GM18517 (cell line): Measurements from ENCODE around the gene RNF167.

Experiments
- ATAC-seq: cut with Tn5 transposase; IDR thresholded peaks from one replicate; pipeline ENCODE4 v1.9.1; 2021; ENCODE audit warnings: mild to moderate bottlenecking, moderate library complexity; ENCODE audit not compliant: unreplicated experiment

Gene RNF167

DNA sequence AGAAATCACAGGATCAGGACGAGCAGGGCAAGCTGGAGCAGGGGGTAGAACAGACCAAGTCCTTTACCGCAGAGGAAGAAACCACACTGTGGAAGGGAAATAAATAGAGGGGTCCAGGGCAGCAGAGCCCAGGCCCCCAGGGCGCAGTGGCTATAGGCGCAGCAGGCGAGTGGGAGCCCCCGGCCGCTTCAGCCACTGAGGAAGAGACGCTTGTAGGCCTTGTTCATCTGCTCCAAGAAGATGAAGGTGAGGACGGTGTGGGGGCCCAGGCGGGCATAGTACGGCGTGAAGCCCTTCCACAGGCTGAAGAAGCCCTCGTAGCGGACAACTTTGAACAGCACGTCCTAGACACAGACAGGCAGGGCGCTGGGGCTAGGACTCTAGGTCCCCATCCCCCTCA lies 2.5 kb upstream of the RNF167 start:
- no peak for ATAC-seq

GRCh38 chr17:4938069-4938491 lies 2.0 kb upstream of the RNF167 start:
- no peak for ATAC-seq

DNA sequence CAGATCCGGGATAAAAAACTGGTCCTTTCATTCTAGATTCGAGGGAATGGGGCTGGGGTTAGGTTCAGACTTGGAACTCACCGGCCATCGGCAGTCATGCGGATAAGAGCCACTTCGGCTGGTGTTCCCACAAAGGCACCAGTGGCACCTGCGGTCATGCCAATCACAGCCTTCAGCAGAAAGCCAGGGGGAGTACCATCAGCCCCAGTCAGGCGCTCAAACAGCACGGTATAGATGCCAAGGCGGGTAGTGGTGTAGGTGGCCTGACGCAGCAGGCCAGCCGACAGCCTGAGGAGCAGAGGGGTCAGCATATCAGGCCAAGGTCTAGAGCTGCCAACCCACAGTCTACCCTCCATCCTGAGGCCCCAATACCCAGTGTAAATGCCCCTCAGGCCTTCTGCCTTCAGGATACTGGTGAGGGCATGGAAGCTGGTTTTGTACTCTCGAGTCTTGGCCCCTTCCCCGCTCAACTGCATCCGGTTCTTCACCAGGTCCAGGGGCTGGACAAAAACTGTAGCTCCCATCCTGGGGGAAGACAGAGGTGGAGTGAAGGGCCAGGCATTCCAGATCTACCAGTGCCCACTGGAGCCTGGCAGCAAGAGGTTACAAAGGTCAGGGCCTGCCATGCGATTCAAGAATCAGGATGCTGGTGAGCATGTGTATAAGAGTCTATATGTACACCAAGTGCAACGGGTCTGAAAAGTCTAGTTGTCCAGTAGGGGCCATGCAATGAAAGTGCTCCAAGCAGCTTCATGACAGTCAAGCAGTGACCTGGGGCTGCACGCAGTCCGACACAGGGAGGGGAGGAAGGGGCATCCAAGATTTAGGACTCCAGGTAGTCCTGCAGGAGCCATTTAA lies 1.2 kb upstream of the RNF167 start:
- ATAC-seq = no peak

DNA sequence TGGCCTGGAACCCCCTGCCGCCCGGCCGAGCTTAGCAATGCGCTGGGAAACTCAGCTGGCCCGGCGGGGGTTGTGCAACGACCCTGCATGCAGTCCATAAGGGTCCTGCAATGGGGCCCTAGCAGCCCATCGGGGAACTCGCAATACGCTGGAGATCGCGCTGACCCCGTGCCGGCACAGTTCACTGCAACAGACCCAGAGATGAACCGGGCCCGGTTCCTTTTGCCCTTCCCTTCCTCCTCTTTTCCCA lies 597 bp upstream of the RNF167 start:
- ATAC-seq = peak; percentile 19

- no peak for ATAC-seq
Observed at GRCh38 chr17:4940555-4941318, 669 bp downstream of the RNF167 start.

DNA sequence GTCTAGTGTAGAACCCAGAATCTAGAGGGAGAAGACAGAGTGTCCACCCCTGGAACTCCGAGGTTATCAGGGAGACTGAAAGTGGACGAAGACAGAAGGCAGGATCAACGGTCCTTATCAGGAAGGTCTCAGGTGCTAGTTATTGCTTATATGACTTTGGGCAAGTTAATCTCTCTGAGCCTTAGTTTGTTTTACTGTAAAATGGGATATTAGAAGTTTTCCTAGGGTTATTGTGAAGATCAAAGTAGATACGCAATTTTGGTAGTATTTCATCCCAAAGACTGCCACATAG lies 1.2 kb downstream of the RNF167 start:
- ATAC-seq = no peak

GRCh38 chr17:4942760-4943508 lies 2.9 kb downstream of the RNF167 start:
- no peak for ATAC-seq

- no peak for ATAC-seq
Observed at GRCh38 chr17:4944163-4944553, 4.1 kb downstream of the RNF167 start.

DNA sequence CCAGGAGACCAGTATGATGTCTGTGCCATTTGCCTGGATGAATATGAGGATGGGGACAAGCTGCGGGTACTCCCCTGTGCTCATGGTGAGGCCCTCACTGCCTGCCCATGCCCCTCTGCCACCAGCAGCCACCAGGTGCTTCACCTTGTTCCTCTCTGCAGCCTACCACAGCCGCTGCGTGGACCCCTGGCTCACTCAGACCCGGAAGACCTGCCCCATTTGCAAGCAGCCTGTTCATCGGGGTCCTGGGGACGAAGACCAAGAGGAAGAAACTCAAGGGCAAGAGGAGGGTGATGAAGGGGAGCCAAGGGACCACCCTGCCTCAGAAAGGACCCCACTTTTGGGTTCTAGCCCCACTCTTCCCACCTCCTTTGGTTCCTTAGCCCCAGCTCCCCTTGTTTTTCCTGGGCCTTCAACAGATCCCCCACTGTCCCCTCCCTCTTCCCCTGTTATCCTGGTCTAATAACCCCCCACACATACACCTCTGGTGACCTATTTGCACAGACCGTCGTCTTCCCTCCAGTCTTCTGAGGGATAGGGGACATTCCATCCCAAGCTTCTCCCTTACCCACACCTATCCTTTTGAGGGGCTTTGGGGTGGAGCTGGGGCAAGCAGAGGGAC lies 4.6 kb downstream of the RNF167 start:
- no peak for ATAC-seq

DNA sequence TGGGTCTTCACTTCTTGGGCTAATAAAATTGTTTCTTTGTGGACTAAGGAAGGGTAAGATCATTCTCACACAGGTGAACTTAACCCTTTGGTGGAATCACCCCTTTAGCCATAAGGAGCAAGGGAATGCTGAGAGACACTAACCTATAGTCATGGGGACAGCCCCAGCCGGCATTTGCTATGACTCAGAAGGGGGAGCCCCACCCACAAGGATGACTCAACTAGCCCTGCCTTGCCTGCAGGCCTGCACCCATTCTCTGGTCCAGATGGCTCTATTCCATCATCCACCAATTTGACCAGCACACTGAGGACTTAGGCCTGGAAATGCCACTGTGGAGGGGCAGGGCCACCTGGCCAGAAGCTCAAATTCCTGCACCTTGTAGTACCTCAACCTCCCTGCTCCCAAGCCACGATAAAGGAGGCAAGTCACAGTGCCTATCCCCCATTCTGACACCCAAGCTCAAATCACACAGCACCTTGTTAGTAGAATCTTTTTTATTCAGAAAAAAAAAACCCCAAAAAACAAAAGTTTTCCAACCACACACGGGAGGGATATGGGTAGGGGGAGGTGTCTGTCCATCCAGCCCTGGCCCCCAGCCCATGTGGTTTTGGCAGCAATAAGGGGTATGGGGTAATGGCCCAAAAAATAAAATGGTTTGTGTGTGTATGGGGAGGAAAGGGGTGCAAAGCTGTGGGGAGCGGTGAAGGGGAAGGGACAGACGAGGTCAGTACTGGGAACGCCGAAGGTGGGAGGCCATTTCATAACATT lies 5.3 kb downstream of the RNF167 start:
- no peak for ATAC-seq

DNA sequence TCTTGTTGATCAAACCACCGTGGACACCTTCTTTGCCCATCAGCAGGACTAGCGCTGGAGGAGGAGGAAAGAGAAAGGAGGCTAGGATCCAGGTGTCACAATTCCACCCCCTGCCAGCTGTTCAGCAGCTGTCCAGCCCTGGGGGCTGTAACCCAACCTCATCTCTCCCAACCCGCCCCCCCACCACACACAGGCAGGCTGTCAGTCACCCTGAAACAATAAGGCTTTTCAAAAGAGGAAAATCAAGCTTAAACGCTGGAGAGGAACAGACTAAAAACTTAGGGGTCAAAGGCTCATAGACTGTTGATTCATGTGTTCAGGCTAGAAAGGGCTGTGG lies 5.8 kb downstream of the RNF167 start:
- no peak for ATAC-seq

- no peak for ATAC-seq
Observed at GRCh38 chr17:4946312-4946976, 6.4 kb downstream of the RNF167 start.

- ATAC-seq = no peak
Observed at GRCh38 chr17:4947010-4947410, 6.9 kb downstream of the RNF167 start.

GRCh38 chr17:4947411-4948165 lies 7.5 kb downstream of the RNF167 start:
- ATAC-seq = no peak

DNA sequence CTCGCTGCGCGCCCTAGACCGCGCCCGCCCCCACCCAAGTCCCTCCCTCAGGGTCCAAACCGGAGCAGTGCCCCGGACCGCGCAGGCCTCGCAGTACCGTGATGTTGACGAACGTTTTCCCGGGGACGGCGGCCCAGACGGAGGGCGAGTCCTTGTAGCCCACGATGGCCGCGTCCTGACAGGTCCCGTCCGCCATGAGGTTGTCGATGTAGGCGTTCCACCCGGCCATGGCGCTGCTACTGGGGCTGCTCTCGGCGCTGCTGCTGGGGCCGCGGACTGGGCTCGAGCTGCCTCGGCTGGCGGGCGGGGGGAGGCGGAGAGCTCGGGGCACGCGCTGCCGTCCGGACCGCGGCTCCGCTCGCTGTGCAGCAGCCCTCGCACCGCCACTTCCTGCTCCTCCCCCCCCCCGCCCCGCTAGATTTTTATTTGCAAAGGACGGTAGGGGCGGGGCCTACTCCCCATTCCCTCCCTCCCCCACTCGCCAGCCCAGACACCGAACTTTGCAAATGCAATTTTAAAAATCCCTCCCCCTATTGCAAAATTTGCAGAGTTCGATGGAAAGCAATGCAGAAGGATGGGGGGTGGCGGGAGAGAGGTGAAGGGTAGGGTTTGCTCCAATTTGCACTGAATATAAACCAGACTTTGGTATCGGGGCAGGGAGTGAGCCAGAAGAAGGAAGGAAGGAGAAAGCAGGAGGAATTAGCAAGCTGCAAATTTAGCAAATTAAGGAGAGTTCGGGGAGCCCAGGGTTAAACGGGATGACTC lies 8.3 kb downstream of the RNF167 start, which contains the start of gene PFN1:
TSS of gene PFN1 (minus strand) at position 365 of the 765 bp plus-strand sequence. CDS start at position 229, 136 bp downstream.
- ATAC-seq = peak; percentile 6

DNA sequence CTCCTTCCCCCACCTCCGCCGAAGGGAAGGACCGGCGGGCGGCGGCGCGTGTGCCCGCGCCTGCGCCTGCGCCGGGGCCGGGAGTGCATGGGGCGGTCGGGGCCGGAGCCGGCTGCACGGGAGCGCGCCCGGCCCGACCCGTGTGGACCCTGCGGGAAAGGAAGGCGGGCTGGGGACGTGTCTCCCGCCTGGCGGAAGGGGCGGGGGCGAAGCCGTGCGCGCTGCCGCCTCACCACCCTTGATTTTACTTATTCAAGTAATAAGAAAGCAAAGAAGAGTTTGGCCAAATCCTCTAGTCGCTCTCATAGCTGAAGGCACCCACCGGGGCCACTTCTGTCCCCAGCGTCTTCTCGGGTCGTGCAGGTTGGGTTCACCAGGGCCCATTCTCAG lies 8.9 kb downstream of the RNF167 start:
- peak; percentile 33 for ATAC-seq

DNA sequence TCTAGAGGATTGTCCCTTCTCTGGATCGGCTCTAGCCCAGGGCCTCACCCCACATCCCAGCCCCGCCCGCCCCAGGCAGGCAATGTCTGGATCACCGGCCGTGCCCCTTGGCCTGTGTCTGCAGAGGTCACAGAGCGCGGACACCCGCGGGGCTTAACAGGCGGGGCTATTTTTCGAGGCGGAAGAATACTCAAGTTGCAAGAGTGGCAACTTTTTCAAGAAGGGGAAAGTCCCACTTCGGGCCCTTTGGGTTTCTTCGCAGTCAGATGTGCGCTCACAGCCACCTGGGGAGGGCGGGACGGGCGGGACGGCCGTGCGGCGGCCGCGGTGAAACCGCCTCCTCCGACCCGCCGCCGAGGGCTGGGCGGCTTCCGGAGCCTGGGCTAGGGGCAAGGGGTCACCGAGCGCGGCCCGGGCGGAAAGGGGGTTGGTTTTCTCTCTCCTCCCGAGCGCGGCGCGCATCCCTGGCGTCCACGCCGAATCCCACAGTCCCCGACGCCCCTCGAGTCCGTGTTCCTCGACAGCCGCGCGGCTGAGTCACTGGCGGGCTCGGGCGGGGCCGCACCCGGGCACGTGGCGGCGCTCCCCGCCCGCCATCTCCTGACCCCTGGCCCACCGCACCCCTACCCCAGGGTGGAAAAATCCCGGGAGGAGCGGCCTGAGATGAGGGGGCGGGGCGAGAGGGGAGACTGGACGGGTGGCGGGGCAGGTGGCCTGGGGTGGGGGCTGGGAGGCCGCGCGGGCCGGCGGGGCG lies 9.4 kb downstream of the RNF167 start:
- peak; percentile 49 for ATAC-seq
